ENCODE results near the gene SPNS2. TPM values are rescaled to one million over a fixed set of nuclear protein-coding genes. Genes with fewer than 3 reads are reported as not detected.

SPNS2 gene
- total and polyA plus RNA-seq, 4 donors, result 4.0 to 9.0 (median 5.2) TPM

- DNase-seq (ENCODE audit: low spot score), result no peak
- no peaks in the 10 kb centered on the region for H3K9me3 ChIP-seq (ENCODE audit: control insufficient read depth in 4 of 4, low read length in 3 of 4)
- no peak overlapping the region for H3K4me3 ChIP-seq (ENCODE audit: low read depth in 1 of 3, low read length in 3 of 3)
- peaks cover 7 to 36% (median 14%) of the 10 kb centered on the region in 4 donors for H3K4me1 ChIP-seq (ENCODE audit: control insufficient read depth in 4 of 4, insufficient read depth in 4 of 4, low read length in 3 of 4)
- H3K27ac ChIP-seq (ENCODE audit: low read depth in 1 of 2, low read length in 2 of 2), result peak overlapping the region; percentile 19 to 25
- TF ChIP-seq RAD21 (IDR thresholded peaks at IDR 0.05) (no peak), GABPA (IDR thresholded peaks at IDR 0.05 in 1 of 2, conservative IDR thresholded peaks at IDR 0.05 in 1 of 2) (no peak), HNF4A (conservative IDR thresholded peaks at IDR 0.05) (peak in 1 of 2 donors; percentile 14), MAX (IDR thresholded peaks at IDR 0.05) (no peak), FOXA2 (IDR thresholded peaks at IDR 0.05) (no peak), ATF3 (IDR thresholded peaks at IDR 0.05) (no peak), NR2F2 (IDR thresholded peaks at IDR 0.05) (peak; percentile 54), RXRA (IDR thresholded peaks at IDR 0.05) (peak; percentile 50 to 53), HNF4G (IDR thresholded peaks at IDR 0.05) (no peak), ZBTB33 (IDR thresholded peaks at IDR 0.05) (no peak), REST (IDR thresholded peaks at IDR 0.05) (no peak)
- H3K9ac ChIP-seq (ENCODE audit: low read depth in 1 of 2, low read length in 2 of 2), result no peak overlapping the region
- no peaks in the 10 kb centered on the region for H3K27me3 ChIP-seq (ENCODE audit: control insufficient read depth in 4 of 4, insufficient read depth in 4 of 4, low read length in 3 of 4)
- WGBS, result 51% methylated on average over 23 of the region's 23 CpGs
- H3K36me3 ChIP-seq (ENCODE audit: control insufficient read depth in 4 of 4, insufficient read depth in 3 of 4, low read depth in 1 of 4, low read length in 3 of 4), result peaks cover under 1 to 12% (median 2%) of the 10 kb centered on the region in 4 donors
Measured at GRCh38 chr17:4533523-4534504, 35.1 kb downstream of the SPNS2 start.

- Histone ChIP-seq H3K36me3 (ENCODE audit: control insufficient read depth in 4 of 4, insufficient read depth in 3 of 4, low read depth in 1 of 4, low read length in 3 of 4) (peaks cover 3 to 19% (median 5%) of the 10 kb centered on the region in 4 donors), H3K4me1 (ENCODE audit: control insufficient read depth in 4 of 4, insufficient read depth in 4 of 4, low read length in 3 of 4) (peaks cover 7 to 36% (median 14%) of the 10 kb centered on the region in 4 donors), H3K9me3 (ENCODE audit: control insufficient read depth in 4 of 4, low read length in 3 of 4) (no peaks in the 10 kb centered on the region), H3K27me3 (ENCODE audit: control insufficient read depth in 4 of 4, insufficient read depth in 4 of 4, low read length in 3 of 4) (no peaks in the 10 kb centered on the region), H3K9ac (ENCODE audit: low read depth in 1 of 2, low read length in 2 of 2) (no peak overlapping the region), H3K4me3 (ENCODE audit: low read depth in 1 of 3, low read length in 3 of 3) (no peak overlapping the region), H3K27ac (ENCODE audit: low read depth in 1 of 2, low read length in 2 of 2) (peak overlapping the region; percentile 19 to 25)
- 61% methylated on average over 17 of the region's 17 CpGs for WGBS
- DNase-seq (ENCODE audit: low spot score), result no peak
- TF ChIP-seq JUND (IDR thresholded peaks at IDR 0.05), result no peak
- TF ChIP-seq HNF4A (conservative IDR thresholded peaks at IDR 0.05), result no peak
- no peak for TF ChIP-seq GABPA (IDR thresholded peaks at IDR 0.05 in 1 of 2, conservative IDR thresholded peaks at IDR 0.05 in 1 of 2)
- TF ChIP-seq SP1 (IDR thresholded peaks at IDR 0.05), result no peak
- TF ChIP-seq YY1 (IDR thresholded peaks at IDR 0.05), result no peak
- no peak for TF ChIP-seq TAF1 (conservative IDR thresholded peaks at IDR 0.05)
- TF ChIP-seq REST (IDR thresholded peaks at IDR 0.05), result no peak
- no peak for TF ChIP-seq CTCF (IDR thresholded peaks at IDR 0.05; ENCODE audit: low read depth, low read length, missing input control)
- TF ChIP-seq RXRA (IDR thresholded peaks at IDR 0.05), result no peak
- TF ChIP-seq ATF3 (IDR thresholded peaks at IDR 0.05), result no peak
- no peak for TF ChIP-seq FOXA1 (IDR thresholded peaks at IDR 0.05)
- no peak for TF ChIP-seq FOXA2 (IDR thresholded peaks at IDR 0.05)
- TF ChIP-seq EGR1 (IDR thresholded peaks at IDR 0.05; ENCODE audit: low read depth in 2 of 2), result no peak
- no peak for TF ChIP-seq MAX (IDR thresholded peaks at IDR 0.05)
Measured at GRCh38 chr17:4534515-4534914, 35.8 kb downstream of the SPNS2 start.

Data from liver (tissue), 9 donors.